Astrocyte of the spinal cord (primary cell): ENCODE data around the gene ARNT2.

Source experiments
- DNase-seq: peaks from one replicate; pipeline ENCODE4 v3.0.0; 2011; ENCODE audit warnings: low read depth, low spot score
- H3K4me3 ChIP-seq: 2 replicates; pipeline ENCODE4 v1.5.1; 2011; ENCODE audit warnings: low read depth, mild to moderate bottlenecking, low read length, moderate library complexity
- CTCF ChIP-seq: IDR thresholded peaks from 2 replicates; pipeline ENCODE4 v1.5.1; 2012; ENCODE audit warnings: low read depth, mild to moderate bottlenecking, low read length, inconsistent platforms
- in situ Hi-C: cut with HindIII; loops from 2 replicates; pipeline ENCODE4 v1.10.0; 2017; ENCODE audit warnings: low sequenced_read_pairs

Gene ARNT2

GRCh38 chr15:80596521-80596976, 192.4 kb downstream of the ARNT2 start:
- no peak for TF ChIP-seq CTCF
- in situ Hi-C loops: no loop called here
- DNase-seq: no peak
- no peak overlapping the region for H3K4me3 ChIP-seq

- no peak for DNase-seq
- TF ChIP-seq CTCF: no peak
- no peak overlapping the region for H3K4me3 ChIP-seq
- in situ Hi-C loops: no loop called here
Measured at GRCh38 chr15:80597076-80597475, 192.9 kb downstream of the ARNT2 start.

DNA sequence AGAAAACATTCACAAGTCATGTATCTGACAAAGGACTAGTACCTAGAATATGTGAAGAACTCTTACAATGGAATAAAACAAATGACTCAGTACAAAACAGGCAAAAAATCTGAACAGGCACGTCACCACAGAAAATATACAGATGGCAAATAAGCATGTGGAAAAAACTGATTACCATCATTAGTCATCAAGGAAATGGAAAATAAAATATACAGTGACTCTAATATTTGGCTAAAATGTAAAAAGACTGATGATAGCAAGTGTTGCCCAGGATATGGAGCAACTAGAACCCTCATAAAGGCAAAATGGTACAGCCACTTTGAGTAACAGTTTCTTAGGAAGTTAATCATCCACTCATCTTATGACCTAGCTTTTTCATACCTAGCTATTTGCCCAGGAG, 195.2 kb downstream of the ARNT2 start:
- TF ChIP-seq CTCF: no peak
- in situ Hi-C loops: no loop called here
- peak; percentile 62 for DNase-seq
- no peak overlapping the region for H3K4me3 ChIP-seq

GRCh38 chr15:80600626-80601025, 196.4 kb downstream of the ARNT2 start:
- TF ChIP-seq CTCF: no peak
- DNase-seq: no peak
- H3K4me3 ChIP-seq: no peak overlapping the region
- in situ Hi-C loops: no loop called here

GRCh38 chr15:80601256-80601655, 197.1 kb downstream of the ARNT2 start:
- H3K4me3 ChIP-seq: no peak overlapping the region
- in situ Hi-C loops: no loop called here
- no peak for TF ChIP-seq CTCF
- no peak for DNase-seq

DNA sequence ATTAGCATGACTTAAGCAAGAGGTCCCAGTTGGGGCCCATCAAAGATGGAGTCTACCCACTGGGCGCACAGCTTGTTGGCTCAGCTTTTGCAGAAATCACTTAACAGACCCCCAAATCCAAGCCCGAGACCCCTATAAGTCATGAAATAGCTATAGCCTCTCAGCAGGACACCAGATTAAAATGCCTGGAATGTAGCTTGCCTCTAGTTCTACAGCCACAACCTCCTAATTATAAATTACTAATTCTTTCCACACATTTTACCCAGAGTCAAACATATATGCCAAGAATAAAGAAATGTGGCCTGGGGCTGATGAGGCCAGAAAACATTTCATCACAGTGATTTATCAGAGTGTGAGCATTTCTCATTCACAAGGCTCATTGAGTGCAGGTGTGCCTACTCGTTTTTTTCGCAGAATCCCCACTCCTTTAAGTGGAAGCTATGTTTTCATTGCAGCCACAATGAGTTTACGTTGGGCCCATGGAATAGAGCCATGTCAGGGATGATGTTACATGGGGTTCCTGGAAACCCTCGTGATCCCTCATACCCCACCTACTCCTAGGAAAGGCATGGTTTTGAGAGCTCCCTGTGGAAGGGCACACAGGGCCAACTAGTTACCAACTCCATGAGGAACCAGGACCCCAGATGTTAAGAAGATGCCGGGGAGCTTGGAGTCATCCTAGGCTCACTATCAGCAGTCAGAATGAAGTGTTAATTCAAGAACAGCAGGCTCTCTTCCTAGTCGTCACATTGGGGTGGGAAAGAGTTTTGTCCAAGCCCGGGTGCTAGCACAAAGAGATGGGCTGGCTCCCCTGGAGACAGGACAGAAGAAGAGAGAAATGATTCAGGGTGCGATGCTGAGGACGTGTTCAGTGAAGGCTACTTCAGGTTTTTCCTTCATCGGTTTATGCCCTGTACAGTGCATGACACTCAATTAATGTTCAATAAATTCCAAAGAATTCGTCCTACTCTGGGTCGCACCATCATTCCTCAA, 200.7 kb downstream of the ARNT2 start:
- TF ChIP-seq CTCF: no peak
- in situ Hi-C loops: no loop called here
- H3K4me3 ChIP-seq: no peak overlapping the region
- no peak for DNase-seq
